C4-2B (cell line): ENCODE data around the gene CRYBA2.

ENCODE experiments used
- H3K27ac ChIP-seq: fragments of 450-650 bp; 2 replicates; pipeline ENCODE4 v1.5.1; 2017
- ZFX ChIP-seq: fragments of 450-650 bp; IDR thresholded peaks from 2 replicates; pipeline ENCODE4 v1.6.1; 2017
- TF ChIP-seq, protein P1 (sequence below): fragments of 450-650 bp; conservative IDR thresholded peaks from 2 replicates; pipeline ENCODE4 v1.5.1; 2017; ENCODE audit warnings: mild to moderate bottlenecking

CRYBA2 gene

DNA sequence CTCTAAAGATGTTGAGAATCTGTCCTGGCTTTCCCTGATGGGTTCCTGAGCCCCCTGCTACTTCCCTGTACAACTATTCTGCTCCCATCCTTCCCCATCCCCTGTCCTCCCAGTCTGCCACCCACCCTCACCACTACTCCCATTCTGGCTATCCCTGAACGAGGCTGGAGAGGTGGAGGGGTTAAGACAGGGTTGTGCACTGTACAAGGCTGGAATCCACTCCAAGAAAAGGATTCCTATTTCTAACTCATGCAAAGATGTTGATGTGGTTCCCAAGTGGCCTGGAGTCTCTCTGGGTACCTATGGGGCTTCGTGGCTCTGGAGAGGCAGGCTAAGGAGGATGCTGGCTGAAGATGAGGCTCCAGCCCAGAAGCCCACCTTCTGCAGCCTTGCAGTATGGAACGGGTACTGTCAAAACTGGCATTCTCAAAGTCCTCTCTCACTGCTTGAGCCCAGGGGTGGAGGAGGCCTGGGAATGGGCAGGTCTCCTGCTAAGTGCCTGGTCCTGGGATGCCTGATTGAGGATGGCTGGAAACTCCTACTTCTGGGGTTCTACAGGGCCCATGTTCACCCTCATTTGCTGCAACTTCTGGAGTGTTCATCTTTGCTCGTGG, 7.0 kb downstream of the CRYBA2 start:
- no peak overlapping the region for H3K27ac ChIP-seq
- TF ChIP-seq ZFX, result no peak
- TF ChIP-seq, protein P1, sequence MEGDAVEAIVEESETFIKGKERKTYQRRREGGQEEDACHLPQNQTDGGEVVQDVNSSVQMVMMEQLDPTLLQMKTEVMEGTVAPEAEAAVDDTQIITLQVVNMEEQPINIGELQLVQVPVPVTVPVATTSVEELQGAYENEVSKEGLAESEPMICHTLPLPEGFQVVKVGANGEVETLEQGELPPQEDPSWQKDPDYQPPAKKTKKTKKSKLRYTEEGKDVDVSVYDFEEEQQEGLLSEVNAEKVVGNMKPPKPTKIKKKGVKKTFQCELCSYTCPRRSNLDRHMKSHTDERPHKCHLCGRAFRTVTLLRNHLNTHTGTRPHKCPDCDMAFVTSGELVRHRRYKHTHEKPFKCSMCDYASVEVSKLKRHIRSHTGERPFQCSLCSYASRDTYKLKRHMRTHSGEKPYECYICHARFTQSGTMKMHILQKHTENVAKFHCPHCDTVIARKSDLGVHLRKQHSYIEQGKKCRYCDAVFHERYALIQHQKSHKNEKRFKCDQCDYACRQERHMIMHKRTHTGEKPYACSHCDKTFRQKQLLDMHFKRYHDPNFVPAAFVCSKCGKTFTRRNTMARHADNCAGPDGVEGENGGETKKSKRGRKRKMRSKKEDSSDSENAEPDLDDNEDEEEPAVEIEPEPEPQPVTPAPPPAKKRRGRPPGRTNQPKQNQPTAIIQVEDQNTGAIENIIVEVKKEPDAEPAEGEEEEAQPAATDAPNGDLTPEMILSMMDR, result no peak

DNA sequence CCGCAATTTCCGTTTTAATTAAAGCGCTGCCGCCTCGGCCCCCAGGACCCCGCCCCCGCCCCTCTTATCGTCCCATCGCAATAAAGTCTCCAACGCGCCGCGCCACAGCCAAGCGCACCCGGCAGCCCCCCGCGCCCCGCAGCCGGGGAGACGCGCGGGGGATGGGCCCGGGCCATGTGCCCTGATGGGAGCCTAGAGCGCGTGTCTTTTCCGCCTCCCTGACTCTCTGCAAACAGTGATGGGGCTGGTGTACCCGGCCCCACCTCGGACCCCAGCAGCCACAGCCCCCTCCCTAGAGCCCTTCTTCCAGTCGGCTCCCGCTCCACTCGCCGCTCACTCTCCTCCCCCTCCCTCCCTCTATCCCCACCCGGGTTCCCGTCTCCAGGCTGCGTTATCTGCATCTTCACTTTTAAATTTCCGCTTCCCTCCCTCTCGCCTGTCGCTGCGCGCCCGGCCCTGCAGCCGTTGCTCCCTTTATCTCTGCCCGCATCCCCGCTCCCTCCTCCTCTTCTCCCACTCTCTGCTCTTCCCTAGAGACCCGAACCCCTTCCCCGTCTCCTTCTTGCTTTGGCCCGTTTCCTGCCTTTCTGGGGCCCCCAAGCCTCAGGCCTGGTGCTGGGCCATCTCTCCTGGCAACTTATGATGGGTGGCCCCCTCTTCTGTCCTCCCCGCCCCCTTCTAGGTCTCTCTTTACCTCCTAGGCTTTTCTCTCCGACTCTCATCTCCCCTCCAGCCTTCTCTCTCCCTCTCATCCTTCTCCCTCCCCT, 7.7 kb downstream of the CRYBA2 start:
- TF ChIP-seq ZFX, result no peak
- TF ChIP-seq, protein P1, result no peak
- no peak overlapping the region; the same call in 1 of the 2 replicates for H3K27ac ChIP-seq

DNA sequence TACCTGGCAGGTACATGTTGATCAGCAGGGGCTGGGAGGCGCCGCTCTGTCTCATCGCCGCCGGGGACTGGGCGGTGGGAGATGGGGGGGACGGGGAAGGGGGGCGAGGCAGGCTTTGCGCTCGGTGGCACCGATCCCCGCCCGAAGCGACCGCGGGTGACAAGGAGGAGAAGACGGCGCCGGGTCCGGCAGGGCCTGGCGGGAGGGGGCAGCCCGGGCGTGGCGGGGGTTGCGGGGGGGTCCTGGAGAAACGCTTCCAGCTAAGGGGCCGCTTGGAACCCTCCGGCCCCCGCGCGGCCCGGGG, 8.2 kb downstream of the CRYBA2 start, which contains the start of gene FEV:
Gene FEV (minus strand): TSS at position 164 of the 304 bp plus-strand sequence. CDS start 109 bp downstream, at position 55.
- H3K27ac ChIP-seq, result peak within 1 kb of the TSS; percentile 69
- no peak for TF ChIP-seq ZFX
- TF ChIP-seq, protein P1, result no peak

DNA sequence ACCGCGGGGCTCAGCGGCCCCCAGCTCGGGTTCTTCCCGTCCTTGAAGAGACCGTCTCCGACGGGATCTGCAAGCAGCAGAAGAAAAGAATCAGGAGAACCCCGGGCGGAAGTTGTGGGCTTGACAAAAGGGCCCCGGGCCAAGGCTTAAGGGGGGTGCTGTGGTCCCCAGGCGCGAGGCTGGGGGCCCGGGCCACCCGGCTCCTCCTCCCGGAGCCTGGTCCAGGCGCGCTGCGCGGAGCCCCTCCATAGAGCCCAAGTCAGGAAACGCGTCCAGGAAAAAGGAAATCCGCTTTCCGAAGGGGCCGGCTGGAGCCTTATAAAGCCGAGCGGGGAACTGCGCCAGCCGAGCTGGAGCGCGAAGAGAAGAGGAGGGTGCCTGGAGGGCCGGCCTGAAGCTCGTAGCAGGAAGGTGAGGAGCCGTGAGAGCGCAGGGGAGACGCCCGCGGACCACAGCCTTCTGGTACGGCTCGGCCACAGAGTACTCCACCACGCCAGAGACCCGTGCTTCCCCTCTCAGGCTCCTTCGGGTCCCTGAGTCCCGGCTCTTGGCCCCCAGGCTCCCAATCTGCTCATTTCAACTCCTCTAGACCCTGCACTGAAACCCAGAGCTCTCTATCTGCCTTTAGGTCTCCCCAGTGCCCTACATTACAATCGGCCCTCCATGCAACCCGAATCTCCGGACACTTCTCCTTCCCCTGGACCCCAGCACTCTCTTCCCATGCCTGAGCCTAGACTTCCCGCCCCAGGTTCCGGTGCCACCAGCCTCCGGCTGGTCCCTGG, 8.8 kb downstream of the CRYBA2 start:
- TF ChIP-seq, protein P1, result no peak
- 0 out of 2 replicates have a peak, but pooled peaks have one; percentile 47 for TF ChIP-seq ZFX
- H3K27ac ChIP-seq, result peak overlapping the region; percentile 69

DNA sequence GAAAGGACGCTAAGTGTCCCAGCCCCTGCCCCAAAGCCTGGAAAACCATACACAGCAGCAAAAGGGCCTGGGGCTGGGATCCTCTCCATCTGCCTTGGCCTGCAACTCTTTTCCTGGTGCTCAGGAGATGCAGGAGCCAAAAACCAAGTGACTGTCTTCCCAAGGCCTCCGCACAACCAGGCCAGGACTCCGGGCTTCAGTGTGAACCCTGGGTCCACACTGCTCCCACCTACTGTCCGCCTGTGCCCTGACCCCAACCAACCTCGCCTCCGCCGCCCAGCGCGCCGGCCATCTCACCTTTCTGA, 9.3 kb downstream of the CRYBA2 start:
- peak overlapping the region; percentile 69 for H3K27ac ChIP-seq
- no peak; the same call in 1 of the 2 replicates for TF ChIP-seq ZFX
- TF ChIP-seq, protein P1, result no peak

DNA sequence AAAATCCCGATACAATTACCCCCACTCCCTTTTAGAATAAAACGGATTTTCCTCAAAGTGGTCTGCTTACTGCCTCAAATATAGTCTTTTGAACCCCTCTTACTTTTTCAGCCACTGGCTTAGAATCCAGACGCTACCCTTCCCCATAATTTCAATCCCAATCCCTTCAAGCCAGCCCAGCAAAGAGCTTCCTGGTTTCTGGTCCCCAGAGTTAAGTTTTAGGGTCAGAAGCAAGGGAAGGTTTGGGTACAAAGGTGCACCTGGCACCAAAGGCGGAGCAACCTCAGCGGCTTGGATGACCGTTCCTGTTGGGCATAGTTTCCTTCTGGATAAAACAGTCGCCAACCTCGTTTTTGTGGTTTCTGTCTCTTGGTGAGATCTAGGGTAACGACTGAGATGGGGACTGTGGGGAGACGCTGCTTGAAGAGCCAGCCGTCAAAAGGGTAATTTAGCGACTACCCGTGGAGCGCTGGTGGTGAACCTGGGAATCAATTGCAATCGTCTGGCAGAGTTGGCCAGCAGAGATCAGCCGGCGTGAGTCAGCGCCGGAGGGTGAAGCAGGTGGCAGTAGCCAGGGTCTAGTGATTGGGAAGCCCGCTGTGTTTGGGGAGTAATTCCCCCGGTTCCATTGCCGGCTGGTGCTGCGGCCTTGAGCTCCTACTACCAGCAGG, 9.8 kb downstream of the CRYBA2 start:
- TF ChIP-seq, protein P1, result no peak
- no peak for TF ChIP-seq ZFX
- H3K27ac ChIP-seq, result peak overlapping the region; percentile 69
